Spleen (tissue), 11 donors: ENCODE measurements around the gene ALDH2. TPM values are rescaled to one million over a fixed set of nuclear protein-coding genes. Genes with fewer than 3 reads are reported as not detected.

Experiments used
- DNase-seq: peaks from one replicate; pipeline ENCODE4 v3.0.0-alpha.2; 2020
- H3K27ac ChIP-seq, 8 donors: fragments of 200-600 bp; sonication (generic) in 7 of 8; 1 replicate in 4 of 8; 2 replicates in 4 of 8; pipeline versions ENCODE4 v1.5.0 to v1.8.0; 2016 to 2021; ENCODE audit warnings: inconsistent platforms in 4 of 8, mild to moderate bottlenecking in 4 of 8, moderate library complexity in 1 of 8
- H3K27me3 ChIP-seq, 7 donors: fragments of 200-600 bp; sonication (generic) in 6 of 7; replicated peaks in 1 of 7; 1 replicate in 4 of 7; 2 replicates in 3 of 7; pipeline versions ENCODE4 v1.5.0 to v1.8.0; 2016 to 2021; ENCODE audit warnings: inconsistent platforms in 3 of 7, mild to moderate bottlenecking in 1 of 7
- H3K36me3 ChIP-seq, 6 donors: fragments of 200-600 bp; sonication (generic) in 5 of 6; 1 replicate in 4 of 6; 2 replicates in 2 of 6; pipeline versions ENCODE4 v1.5.0 to v1.8.0; 2016 to 2021; ENCODE audit warnings: inconsistent platforms in 2 of 6
- H3K4me1 ChIP-seq, 6 donors: fragments of 200-600 bp; sonication (generic) in 5 of 6; 1 replicate in 3 of 6; 2 replicates in 3 of 6; pipeline versions ENCODE4 v1.5.0 to v1.8.0; 2016 to 2021; ENCODE audit warnings: inconsistent platforms in 3 of 6
- H3K4me3 ChIP-seq, 8 donors: fragments of 200-600 bp; sonication (generic) in 7 of 8; 1 replicate in 4 of 8; 2 replicates in 4 of 8; pipeline versions ENCODE4 v1.5.0 to v1.8.0; 2016 to 2021; ENCODE audit warnings: inconsistent platforms in 4 of 8, mild to moderate bottlenecking in 4 of 8, moderate library complexity in 2 of 8
- H3K9me3 ChIP-seq, 8 donors: fragments of 200-600 bp; sonication (generic) in 7 of 8; 1 replicate in 4 of 8; 2 replicates in 4 of 8; pipeline versions ENCODE4 v1.5.0 to v1.8.0; 2016 to 2021; ENCODE audit warnings: inconsistent platforms in 4 of 8
- CTCF ChIP-seq, 11 experiments: fragments of 200-600 bp in 7 of 11; fragments of 450-650 bp in 4 of 11; sonication (generic) in 4 of 11; IDR thresholded peaks in 8 of 11; conservative IDR thresholded peaks in 3 of 11; 1 replicate in 7 of 11; 2 replicates in 4 of 11; pipeline versions ENCODE4 v1.4.0 to v1.8.0; 2016 to 2021; ENCODE audit warnings: antibody characterized with exemption in 11 of 11, inconsistent platforms in 4 of 11, mild to moderate bottlenecking in 1 of 11
- POLR2A ChIP-seq, 3 donors: fragments of 450-650 bp; IDR thresholded peaks; one replicate each; pipeline ENCODE4 v1.5.1; 2017; ENCODE audit warnings: antibody characterized with exemption in 3 of 3, mild to moderate bottlenecking in 1 of 3
- POLR2AphosphoS5 ChIP-seq, 3 donors: sonication (generic); formaldehyde crosslinking; IDR thresholded peaks; one replicate each; pipeline ENCODE4 v1.5.1; 2017; ENCODE audit warnings: antibody characterized with exemption in 3 of 3
- WGBS, 5 donors: extraction: QIAGEN DNeasy Blood & Tissue Kit in 3 of 5; methylation state at CpG; one replicate each; pipeline versions ENCODE4 v1.1.5 to v1.1.7; 2013 to 2018; 5-methylcytosine and 5-hydroxymethylcytosine counted together
- intact Hi-C: fragments of 100-400 bp; cut with DNase I; formaldehyde crosslinking; loops from one replicate; pipeline ENCODE4 v1.15.0; 2023; ENCODE audit warnings: low total_unique reads
- polyA plus RNA-seq, 3 donors: library from polyadenylated mRNA; stranded (reverse); fragments of 200-250 nt; gene quantifications; one replicate each; pipeline ENCODE4 v1.2.1, GENCODE V29; 2013
- total RNA-seq, 7 donors: library from RNA; depleted of rRNA in 3 of 7; stranded (reverse); fragments of >200 nt in 3 of 7; fragmentation: NEBNext Ultra II Directional in 4 of 7; extraction: Animal tissue kit (Norgen Biotek cat#: 25700) in 4 of 7; gene quantifications; one replicate each; pipeline versions ENCODE4 v1.1.0 to v1.2.1, GENCODE V29; 2016 to 2021
- donor health status: healthy with polysubstance abuse.
- donor health status: DM: no; HTN: no; CAD: no; lungs with moderate emphysema.
- donor health status: DM: no; HTN: no; CAD: no.
- donor health status: Bipolar disorder and iron deficiency.
- donor health status: healthy.
- donor health status: DM: no; HTN: no; CAD: no.
- donor health status: DM: yes; HTN: yes; CAD: no.

Gene ALDH2
- total and polyA plus RNA-seq, 10 donors = 30.8 to 78.9 (median 47.5) TPM

- H3K36me3 ChIP-seq = peaks cover 0 to 96% (median 50%) of the 10 kb centered on the region in 6 donors
- no peak overlapping the region for H3K27ac ChIP-seq
- TF ChIP-seq POLR2A (IDR thresholded peaks at IDR 0.05) (no peak), CTCF (IDR thresholded peaks at IDR 0.05 in 8 of 11, conservative IDR thresholded peaks at IDR 0.05 in 3 of 11) (peak in 8 of 11 experiments; percentile 13 to 58 (median 40)), POLR2AphosphoS5 (IDR thresholded peaks at IDR 0.05) (no peak)
- no peaks in the 10 kb centered on the region for H3K9me3 ChIP-seq
- H3K4me1 ChIP-seq = peaks cover 0 to 8% (median 0%) of the 10 kb centered on the region in 6 donors
- H3K4me3 ChIP-seq = no peak overlapping the region
- intact Hi-C loops = no loop called here
- no peak for DNase-seq
- 51 to 75% (median 63%) methylated on average over 8 of the region's 8 CpGs for WGBS, 5 donors
- H3K27me3 ChIP-seq = no peaks in the 10 kb centered on the region
Measured at GRCh38 chr12:111788178-111788654, 21.5 kb downstream of the ALDH2 start.

GRCh38 chr12:111789779-111790178, 23.0 kb downstream of the ALDH2 start:
- no peak for DNase-seq
- TF ChIP-seq POLR2A (IDR thresholded peaks at IDR 0.05) (no peak), CTCF (IDR thresholded peaks at IDR 0.05 in 8 of 11, conservative IDR thresholded peaks at IDR 0.05 in 3 of 11) (no peak), POLR2AphosphoS5 (IDR thresholded peaks at IDR 0.05) (no peak)
- intact Hi-C loops = no loop called here
- H3K4me3 ChIP-seq = no peak overlapping the region
- no peaks in the 10 kb centered on the region for H3K9me3 ChIP-seq
- WGBS, 5 donors = 85 to 95% (median 91%) methylated on average over 9 to 11 of the region's 11 CpGs
- H3K36me3 ChIP-seq = peaks cover 0 to 96% (median 46%) of the 10 kb centered on the region in 6 donors
- H3K4me1 ChIP-seq = peaks cover 0 to 8% (median 0%) of the 10 kb centered on the region in 6 donors
- no peak overlapping the region for H3K27ac ChIP-seq
- H3K27me3 ChIP-seq = no peaks in the 10 kb centered on the region

- no peak for TF ChIP-seq CTCF (IDR thresholded peaks at IDR 0.05 in 8 of 11, conservative IDR thresholded peaks at IDR 0.05 in 3 of 11)
- TF ChIP-seq POLR2AphosphoS5 (IDR thresholded peaks at IDR 0.05) = peak in 1 of 3 donors; percentile 2
- H3K27ac ChIP-seq = peak overlapping the region in 2 of 8 donors; percentile 20 to 28
Measured at GRCh38 chr12:111791507-111791906, 24.8 kb downstream of the ALDH2 start.

GRCh38 chr12:111792155-111792855, 25.6 kb downstream of the ALDH2 start:
- H3K4me3 ChIP-seq = no peak overlapping the region
- no peaks in the 10 kb centered on the region for H3K9me3 ChIP-seq
- H3K27ac ChIP-seq = peak overlapping the region in 2 of 8 donors; percentile 20 to 28
- no peak for DNase-seq
- peaks cover 0 to 8% (median 0%) of the 10 kb centered on the region in 6 donors for H3K4me1 ChIP-seq
- TF ChIP-seq POLR2AphosphoS5 (IDR thresholded peaks at IDR 0.05) = peak in 2 of 3 donors; percentile 17 to 44
- TF ChIP-seq POLR2A (IDR thresholded peaks at IDR 0.05) = no peak
- intact Hi-C loops = no loop called here
- peaks cover 0 to 96% (median 52%) of the 10 kb centered on the region in 6 donors for H3K36me3 ChIP-seq
- 78 to 91% (median 89%) methylated on average over 16 to 27 of the region's 27 CpGs for WGBS, 5 donors
- no peaks in the 10 kb centered on the region for H3K27me3 ChIP-seq

More at GRCh38 chr12:111791507-111791906, 24.8 kb downstream of the ALDH2 start:
- Histone ChIP-seq H3K4me1 (peaks cover 0 to 8% (median 0%) of the 10 kb centered on the region in 6 donors), H3K9me3 (no peaks in the 10 kb centered on the region), H3K27me3 (no peaks in the 10 kb centered on the region), H3K4me3 (no peak overlapping the region), H3K36me3 (peaks cover 0 to 96% (median 50%) of the 10 kb centered on the region in 6 donors)
- intact Hi-C loops = no loop called here
- DNase-seq = no peak
- 75 to 88% (median 81%) methylated on average over 5 to 8 of the region's 8 CpGs for WGBS, 5 donors
